Trophoblast cell (in vitro differentiated cells and primary cell): ENCODE results near the gene GPD1L.
A peak's percentile ranks its signal among the peaks of the same experiment; 100 is the strongest.

Experiments
- DNase-seq, 2 donors: peaks; one replicate each; pipeline ENCODE4 v3.0.0-alpha.2; 2016
- H2AFZ ChIP-seq: 2 replicates; pipeline ENCODE4 v1.6.1; 2013; ENCODE audit warnings: low read length, moderate library complexity, mild to moderate bottlenecking; ENCODE audit not compliant: insufficient read depth, poor library complexity
- H2AK5ac ChIP-seq: 2 replicates; pipeline ENCODE4 v1.6.1; 2013; ENCODE audit warnings: mild to moderate bottlenecking, low read length
- H2BK120ac ChIP-seq: 2 replicates; pipeline ENCODE4 v1.6.1; 2013; ENCODE audit warnings: low read length, mild to moderate bottlenecking, moderate library complexity; ENCODE audit not compliant: insufficient read depth, poor library complexity
- H2BK12ac ChIP-seq: 2 replicates; pipeline ENCODE4 v1.6.1; 2013; ENCODE audit warnings: mild to moderate bottlenecking, low read length, moderate library complexity
- H2BK5ac ChIP-seq: 2 replicates; pipeline ENCODE4 v1.6.1; 2013; ENCODE audit warnings: low read length, low read depth, moderate library complexity, mild to moderate bottlenecking; ENCODE audit not compliant: poor library complexity
- H3K14ac ChIP-seq: 2 replicates; pipeline ENCODE4 v1.6.1; 2013; ENCODE audit warnings: mild to moderate bottlenecking, low read length
- H3K18ac ChIP-seq: 2 replicates; pipeline ENCODE4 v1.6.1; 2013; ENCODE audit warnings: mild to moderate bottlenecking, low read length
- H3K23ac ChIP-seq: 2 replicates; pipeline ENCODE4 v1.6.1; 2013; ENCODE audit warnings: low read length
- H3K27ac ChIP-seq: 2 replicates; pipeline ENCODE4 v1.5.1; 2013; ENCODE audit warnings: low read depth, mild to moderate bottlenecking, inconsistent platforms, low read length, moderate library complexity
- H3K27me3 ChIP-seq: 2 replicates; pipeline ENCODE4 v1.6.1; 2013; ENCODE audit warnings: inconsistent platforms, mild to moderate bottlenecking, low read length, moderate library complexity; ENCODE audit not compliant: insufficient read depth
- H3K36me3 ChIP-seq, 2 experiments: 1 replicate in 1 of 2; 2 replicates in 1 of 2; pipeline ENCODE4 v1.6.1; 2013; ENCODE audit warnings: low read length in 2 of 2, mild to moderate bottlenecking in 2 of 2, moderate library complexity in 1 of 2; ENCODE audit not compliant: insufficient read depth in 2 of 2, control insufficient read depth in 1 of 2
- H3K4ac ChIP-seq: 2 replicates; pipeline ENCODE4 v1.6.1; 2013; ENCODE audit warnings: low read depth, mild to moderate bottlenecking, low read length, moderate library complexity
- H3K4me1 ChIP-seq, 2 experiments: 1 replicate in 1 of 2; 2 replicates in 1 of 2; pipeline ENCODE4 v1.6.1; 2013; ENCODE audit warnings: low read length in 2 of 2, mild to moderate bottlenecking in 2 of 2, moderate library complexity in 1 of 2; ENCODE audit not compliant: insufficient read depth in 2 of 2, control insufficient read depth in 1 of 2
- H3K4me2 ChIP-seq: 2 replicates; pipeline ENCODE4 v1.6.1; 2013; ENCODE audit warnings: inconsistent platforms, mild to moderate bottlenecking, low read length, moderate library complexity
- H3K4me3 ChIP-seq: 2 replicates; pipeline ENCODE4 v1.5.1; 2013; ENCODE audit warnings: mild to moderate bottlenecking, low read depth, low read length, inconsistent platforms
- H3K79me1 ChIP-seq: one replicate; pipeline ENCODE4 v1.6.1; 2013; ENCODE audit warnings: low read length
- H3K79me2 ChIP-seq: 2 replicates; pipeline ENCODE4 v1.6.1; 2013; ENCODE audit warnings: low read length, mild to moderate bottlenecking; ENCODE audit not compliant: control insufficient read depth, insufficient read depth, poor library complexity
- H3K9ac ChIP-seq: 2 replicates; pipeline ENCODE4 v1.6.1; 2013; ENCODE audit warnings: mild to moderate bottlenecking, low read length
- H3K9me3 ChIP-seq: 2 replicates; pipeline ENCODE4 v1.6.1; 2013; ENCODE audit warnings: low read depth, mild to moderate bottlenecking, control low read depth, inconsistent platforms, low read length; ENCODE audit not compliant: insufficient read depth
- H4K12ac ChIP-seq: 2 replicates; pipeline ENCODE4 v1.6.1; 2013; ENCODE audit warnings: low read depth, mild to moderate bottlenecking, low read length, moderate library complexity
- H4K8ac ChIP-seq: 2 replicates; pipeline ENCODE4 v1.6.1; 2013; ENCODE audit warnings: low read depth, mild to moderate bottlenecking, low read length, moderate library complexity
- H4K91ac ChIP-seq: one replicate; pipeline ENCODE4 v1.6.1; 2013; ENCODE audit warnings: low read depth, mild to moderate bottlenecking, low read length, moderate library complexity
- WGBS: extraction: QIAGEN DNeasy Blood & Tissue Kit; methylation state at CpG from one replicate; pipeline ENCODE4 v1.1.7; 2013; ENCODE audit warnings: missing lambda C conversion rate; ENCODE audit not compliant: insufficient read length, insufficient coverage; ENCODE audit errors: extremely low coverage; 5-methylcytosine and 5-hydroxymethylcytosine counted together

Gene GPD1L

DNA sequence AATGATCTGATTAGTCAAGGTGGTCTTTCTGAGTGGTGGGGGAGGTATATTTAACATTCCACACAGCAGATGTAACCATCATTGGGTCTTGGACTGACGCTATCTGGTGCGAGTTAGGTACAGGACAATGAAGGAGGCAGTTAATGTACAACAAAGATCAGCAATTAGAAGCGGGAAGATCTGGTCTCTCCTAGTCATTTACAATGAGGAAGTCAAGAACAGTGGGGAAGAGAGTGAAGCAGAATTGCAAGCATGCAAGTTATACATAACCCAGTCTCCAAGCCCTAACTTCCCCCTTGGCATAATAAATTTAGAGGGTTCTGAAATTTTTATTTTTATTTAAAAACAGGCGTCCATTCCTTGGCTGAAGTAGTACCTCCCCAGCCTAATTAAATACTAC, 14.1 kb downstream of the GPD1L start:
- Histone ChIP-seq H2BK12ac (no peak overlapping the region), H3K9me3 (no peaks in the 10 kb centered on the region), H4K8ac (no peak overlapping the region), H3K36me3 (no peaks in the 10 kb centered on the region), H3K23ac (no peak overlapping the region), H2AK5ac (no peak overlapping the region), H3K27ac (no peak overlapping the region), H3K9ac (no peak overlapping the region), H2BK5ac (no peak overlapping the region), H3K4me3 (no peak overlapping the region), H3K14ac (no peak overlapping the region), H4K12ac (no peak overlapping the region), H3K79me1 (no peaks in the 10 kb centered on the region), H2BK120ac (no peak overlapping the region), H4K91ac (no peak overlapping the region), H3K4me2 (no peak overlapping the region), H3K4ac (no peak overlapping the region), H3K27me3 (no peaks in the 10 kb centered on the region), H3K4me1 (no peaks in the 10 kb centered on the region), H3K79me2 (no peaks in the 10 kb centered on the region), H3K18ac (no peak overlapping the region), H2AFZ (no peak overlapping the region)
- WGBS = no CpG with 5 or more reads among the region's 4 CpGs
- no peak for DNase-seq

GRCh38 chr3:32121137-32121536, 14.7 kb downstream of the GPD1L start:
- no peaks in the 10 kb centered on the region for H3K27me3 ChIP-seq
- H3K4ac ChIP-seq = no peak overlapping the region
- H2BK5ac ChIP-seq = no peak overlapping the region
- no peak overlapping the region for H4K8ac ChIP-seq
- H4K12ac ChIP-seq = no peak overlapping the region
- no peak overlapping the region for H3K9ac ChIP-seq
- H2AFZ ChIP-seq = no peak overlapping the region
- H3K9me3 ChIP-seq = no peaks in the 10 kb centered on the region
- H2AK5ac ChIP-seq = no peak overlapping the region
- H4K91ac ChIP-seq = no peak overlapping the region
- H3K14ac ChIP-seq = no peak overlapping the region
- H3K79me1 ChIP-seq = no peaks in the 10 kb centered on the region
- no peak for DNase-seq
- no peak overlapping the region for H3K27ac ChIP-seq
- no peak overlapping the region for H3K4me3 ChIP-seq
- H3K36me3 ChIP-seq = no peaks in the 10 kb centered on the region
- WGBS = no CpG with 5 or more reads among the region's 4 CpGs
- no peak overlapping the region for H3K23ac ChIP-seq
- H3K79me2 ChIP-seq = no peaks in the 10 kb centered on the region
- no peaks in the 10 kb centered on the region for H3K4me1 ChIP-seq
- H2BK120ac ChIP-seq = no peak overlapping the region
- no peak overlapping the region for H3K18ac ChIP-seq
- no peak overlapping the region for H2BK12ac ChIP-seq
- no peak overlapping the region for H3K4me2 ChIP-seq

DNA sequence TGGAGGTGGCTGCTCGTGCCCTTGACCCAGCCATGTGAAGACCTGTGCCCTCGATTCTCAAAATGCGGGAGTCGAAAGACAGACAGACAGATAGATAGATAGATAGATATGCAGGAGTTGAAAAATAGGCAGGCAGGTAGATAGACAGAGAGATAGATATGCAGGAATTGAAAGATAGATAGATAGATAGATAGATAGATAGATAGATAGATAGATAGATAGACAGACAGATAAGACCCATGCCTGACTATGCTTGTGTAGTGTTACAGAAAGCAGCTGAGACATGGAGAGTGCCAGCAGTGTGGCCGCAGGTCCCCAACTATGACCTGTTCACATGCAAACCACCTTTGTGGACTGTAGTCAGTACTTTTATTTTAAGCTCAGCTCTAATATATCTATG, 17.2 kb downstream of the GPD1L start:
- Histone ChIP-seq H3K27ac (no peak overlapping the region), H4K8ac (no peak overlapping the region), H3K79me2 (no peaks in the 10 kb centered on the region), H3K79me1 (no peaks in the 10 kb centered on the region), H2BK5ac (no peak overlapping the region), H4K91ac (no peak overlapping the region), H3K18ac (no peak overlapping the region), H2AFZ (no peak overlapping the region), H2BK120ac (no peak overlapping the region), H3K9ac (no peak overlapping the region), H4K12ac (no peak overlapping the region), H3K4me1 (no peaks in the 10 kb centered on the region), H3K14ac (no peak overlapping the region), H3K4me2 (no peak overlapping the region), H3K23ac (no peak overlapping the region), H3K4ac (no peak overlapping the region), H3K27me3 (no peaks in the 10 kb centered on the region), H2BK12ac (no peak overlapping the region), H2AK5ac (no peak overlapping the region), H3K4me3 (no peak overlapping the region), H3K9me3 (no peaks in the 10 kb centered on the region), H3K36me3 (no peaks in the 10 kb centered on the region)
- no CpG with 5 or more reads among the region's 5 CpGs for WGBS
- DNase-seq = peak in 1 of 2 donors; percentile 37

- no peaks in the 10 kb centered on the region for H3K36me3 ChIP-seq
- H3K4me1 ChIP-seq = no peaks in the 10 kb centered on the region
- no peak overlapping the region for H3K4me3 ChIP-seq
- no peak overlapping the region for H2AFZ ChIP-seq
- DNase-seq = no peak
- no peak overlapping the region for H4K91ac ChIP-seq
- H3K79me2 ChIP-seq = no peaks in the 10 kb centered on the region
- H3K79me1 ChIP-seq = no peaks in the 10 kb centered on the region
- no CpG with 5 or more reads among the region's 2 CpGs for WGBS
- H2BK12ac ChIP-seq = no peak overlapping the region
- H3K14ac ChIP-seq = no peak overlapping the region
- no peaks in the 10 kb centered on the region for H3K9me3 ChIP-seq
- H4K12ac ChIP-seq = no peak overlapping the region
- no peaks in the 10 kb centered on the region for H3K27me3 ChIP-seq
- H3K4me2 ChIP-seq = no peak overlapping the region
- no peak overlapping the region for H3K18ac ChIP-seq
- no peak overlapping the region for H4K8ac ChIP-seq
- H3K27ac ChIP-seq = no peak overlapping the region
- H2AK5ac ChIP-seq = no peak overlapping the region
- H2BK120ac ChIP-seq = no peak overlapping the region
- no peak overlapping the region for H3K4ac ChIP-seq
- H3K23ac ChIP-seq = no peak overlapping the region
- no peak overlapping the region for H3K9ac ChIP-seq
- no peak overlapping the region for H2BK5ac ChIP-seq
These were observed 18.6 kb downstream of the GPD1L start for GRCh38 chr3:32125012-32125411.
